MM.1S (cell line): Measurements from ENCODE around the gene CHERP.

Experiments
- DNase-seq: peaks from one replicate; pipeline ENCODE4 v3.0.0-alpha.2; 2015
- H2AFZ ChIP-seq: fragments of 300-600 bp; sonication (generic); 2 replicates; pipeline ENCODE4 v1.6.0; 2016; ENCODE audit warnings: antibody characterized with exemption, low read length
- H3F3A ChIP-seq: fragments of 300-600 bp; sonication (generic); 2 replicates; pipeline ENCODE4 v1.6.1; 2016; ENCODE audit warnings: mild to moderate bottlenecking, antibody characterized with exemption, low read length, moderate library complexity, mixed read lengths; ENCODE audit not compliant: insufficient read depth
- H3K27ac ChIP-seq: fragments of 300-600 bp; sonication (generic); 2 replicates; pipeline ENCODE4 v1.5.1; 2016; ENCODE audit warnings: mild to moderate bottlenecking, low read length
- H3K27me3 ChIP-seq: fragments of 300-600 bp; sonication (generic); replicated peaks from 2 replicates; pipeline ENCODE4 v1.6.0; 2016; ENCODE audit warnings: low read length; ENCODE audit not compliant: insufficient read depth
- H3K36me3 ChIP-seq: fragments of 300-600 bp; sonication (generic); replicated peaks from 2 replicates; pipeline ENCODE4 v1.6.1; 2016; ENCODE audit warnings: mild to moderate bottlenecking, low read length, mixed read lengths; ENCODE audit not compliant: insufficient read depth
- H3K4me1 ChIP-seq: fragments of 300-600 bp; sonication (generic); 2 replicates; pipeline ENCODE4 v1.6.1; 2016; ENCODE audit warnings: low read length, mixed read lengths
- H3K4me2 ChIP-seq: fragments of 300-600 bp; sonication (generic); 2 replicates; pipeline ENCODE4 v1.6.0; 2016; ENCODE audit warnings: low read depth, low read length
- H3K4me3 ChIP-seq: fragments of 300-600 bp; sonication (generic); 2 replicates; pipeline ENCODE4 v1.5.1; 2016; ENCODE audit warnings: low read length, mixed read lengths
- H3K79me2 ChIP-seq: fragments of 300-600 bp; sonication (generic); 2 replicates; pipeline ENCODE4 v1.6.1; 2016; ENCODE audit warnings: mixed run types, low read length, mixed read lengths
- H3K9ac ChIP-seq: fragments of 300-600 bp; sonication (generic); 2 replicates; pipeline ENCODE4 v1.6.1; 2016; ENCODE audit warnings: low read length, mixed read lengths
- H3K9me2 ChIP-seq: fragments of 300-600 bp; sonication (generic); replicated peaks from 2 replicates; pipeline ENCODE4 v1.6.1; 2016; ENCODE audit warnings: mild to moderate bottlenecking, low read length, mixed read lengths; ENCODE audit not compliant: insufficient read depth
- H3K9me3 ChIP-seq: fragments of 300-600 bp; sonication (generic); replicated peaks from 2 replicates; pipeline ENCODE4 v1.6.1; 2016; ENCODE audit warnings: mild to moderate bottlenecking, low read length, mixed read lengths; ENCODE audit not compliant: insufficient read depth
- H4K20me1 ChIP-seq: fragments of 300-600 bp; sonication (generic); 2 replicates; pipeline ENCODE4 v1.6.1; 2016; ENCODE audit warnings: mild to moderate bottlenecking, low read length, moderate library complexity, mixed read lengths; ENCODE audit not compliant: insufficient read depth
- CTCF ChIP-seq: fragments of 300-600 bp; sonication (generic); IDR thresholded peaks from 2 replicates; pipeline ENCODE4 v1.5.1; 2016; ENCODE audit warnings: antibody characterized with exemption, low read length, mixed read lengths
- EZH2 ChIP-seq: fragments of 300-600 bp; sonication (generic); optimal IDR thresholded peaks from 2 replicates; pipeline ENCODE3; 2017; ENCODE audit warnings: low read depth, mild to moderate bottlenecking, antibody characterized with exemption, low read length, mixed read lengths
- EZH2phosphoT487 ChIP-seq: fragments of 300-600 bp; sonication (generic); IDR thresholded peaks from 2 replicates; pipeline ENCODE4 v1.6.1; 2018; ENCODE audit warnings: antibody characterized with exemption, low read length

The CHERP gene

GRCh38 chr19:16542045-16542909, at the start of gene CHERP:
Gene CHERP, minus strand, starts transcription at chr19:16542437. Its CDS starts 59 bp downstream, at chr19:16542378.
- Histone ChIP-seq H3K9ac (peak within 1 kb of the TSS; percentile 88), H3K4me3 (peak within 1 kb of the TSS; percentile 81), H2AFZ (peak within 1 kb of the TSS; percentile 57), H3K4me2 (peak within 1 kb of the TSS; percentile 79), H3K27me3 (no peaks in the 10 kb centered on the region), H3K9me2 (no peaks in the 10 kb centered on the region), H3K79me2 (peaks cover 74% of the 10 kb centered on the region), H3K4me1 (peaks cover 10% of the 10 kb centered on the region), H3K36me3 (0 out of 2 replicates have a peak, but pooled peaks cover 5% of the 10 kb centered on the region), H3K27ac (peak within 1 kb of the TSS; percentile 69), H3K9me3 (no peaks in the 10 kb centered on the region), H3F3A (no peaks in the 10 kb centered on the region; the same call in 1 of the 2 replicates), H4K20me1 (0 out of 2 replicates have a peak, but pooled peaks cover 3% of the 10 kb centered on the region)
- DNase-seq, result peak; percentile 96
- TF ChIP-seq EZH2, result no peak
- no peak for TF ChIP-seq CTCF
- TF ChIP-seq EZH2phosphoT487, result no peak

GRCh38 chr19:16590876-16591802, 48.9 kb upstream of the CHERP start:
- no peak overlapping the region for H3K4me2 ChIP-seq
- H3K4me1 ChIP-seq, result peaks cover 92% of the 10 kb centered on the region
- no peak overlapping the region for H3K27ac ChIP-seq
- H3K79me2 ChIP-seq, result peaks cover 92% of the 10 kb centered on the region
- peaks cover 68% of the 10 kb centered on the region for H3F3A ChIP-seq
- H2AFZ ChIP-seq, result no peak overlapping the region
- H3K9me3 ChIP-seq, result no peaks in the 10 kb centered on the region
- TF ChIP-seq EZH2phosphoT487 (no peak), EZH2 (no peak), CTCF (no peak)
- no peaks in the 10 kb centered on the region for H3K9me2 ChIP-seq
- H3K9ac ChIP-seq, result no peak overlapping the region
- no peaks in the 10 kb centered on the region for H3K36me3 ChIP-seq
- no peaks in the 10 kb centered on the region for H3K27me3 ChIP-seq
- no peak for DNase-seq
- no peak overlapping the region for H3K4me3 ChIP-seq
- H4K20me1 ChIP-seq, result no peaks in the 10 kb centered on the region

GRCh38 chr19:16589917-16590316, 47.7 kb upstream of the CHERP start:
- TF ChIP-seq EZH2, result no peak
- no peak for TF ChIP-seq EZH2phosphoT487
- TF ChIP-seq CTCF, result no peak
- DNase-seq, result no peak
- Histone ChIP-seq H3K9ac (peak overlapping the region; percentile 100; the same call in 1 of the 2 replicates), H3K79me2 (peaks cover 90% of the 10 kb centered on the region), H4K20me1 (no peaks in the 10 kb centered on the region), H3K9me2 (no peaks in the 10 kb centered on the region), H3K36me3 (no peaks in the 10 kb centered on the region), H2AFZ (no peak overlapping the region), H3K4me2 (peak overlapping the region; percentile 100; the same call in 1 of the 2 replicates), H3K9me3 (no peaks in the 10 kb centered on the region), H3K4me1 (peaks cover 83% of the 10 kb centered on the region), H3K27me3 (no peaks in the 10 kb centered on the region), H3K27ac (peak overlapping the region; percentile 99), H3K4me3 (no peak overlapping the region), H3F3A (peaks cover 68% of the 10 kb centered on the region)
